Fibroblast of the aortic adventitia (primary cell): Measurements from ENCODE around the gene HDAC10. TPM values are rescaled to one million over a fixed set of nuclear protein-coding genes. Genes with fewer than 3 reads are reported as not detected.
"Not testable (repeated sequence)": the region's sequence is repeated elsewhere in the genome, so short reads cannot be mapped to it uniquely, and the experiment has no call there.

Experiments used
- DNase-seq: peaks from one replicate; pipeline ENCODE4 v3.0.0-alpha.2; 2010; ENCODE audit warnings: low read depth
- H3K4me3 ChIP-seq: 2 replicates; pipeline ENCODE4 v1.5.1; 2011; ENCODE audit warnings: low read depth, mild to moderate bottlenecking, control low read depth, low read length, moderate library complexity
- CTCF ChIP-seq: IDR thresholded peaks from 2 replicates; pipeline ENCODE4 v1.5.1; 2011; ENCODE audit warnings: mild to moderate bottlenecking, low read length, control low read depth, inconsistent platforms; ENCODE audit not compliant: insufficient read depth
- total RNA-seq: library from RNA; depleted of rRNA; stranded (reverse); fragments of >200 nt; gene quantifications from 2 replicates; pipeline ENCODE4 v1.2.3, GENCODE V29; 2012; ENCODE audit warnings: low replicate concordance

HDAC10 gene
- total RNA-seq, 1 donor, result 15.4 TPM

DNA sequence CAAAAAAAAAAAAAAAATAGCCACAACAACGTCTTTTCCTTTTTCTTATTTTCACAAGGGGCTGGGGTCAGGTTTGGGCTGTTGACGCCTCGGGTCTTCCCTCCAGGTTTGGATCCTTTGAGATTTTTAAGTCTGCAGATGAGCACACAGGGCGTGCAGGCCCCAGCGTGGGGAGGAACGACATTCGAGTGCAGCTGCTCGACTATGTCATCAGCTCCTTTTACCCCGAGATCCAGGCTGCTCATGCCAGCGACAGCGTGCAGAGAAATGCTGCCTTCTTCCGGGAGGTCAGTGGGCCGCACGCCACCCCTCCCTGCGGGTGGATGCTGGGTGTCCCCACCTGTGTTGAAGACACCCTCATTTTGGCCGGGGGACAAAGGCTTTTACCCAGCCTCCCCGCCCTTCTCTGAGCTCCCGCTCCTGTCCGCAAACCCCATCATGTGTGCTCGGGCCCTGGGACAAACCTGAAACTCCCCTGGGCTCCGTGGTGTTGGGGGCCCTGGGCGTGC is 42.6 kb downstream of the HDAC10 start:
- H3K4me3 ChIP-seq, result no peak overlapping the region
- TF ChIP-seq CTCF, result no peak
- no peak for DNase-seq

- TF ChIP-seq CTCF, result no peak
- no peak overlapping the region for H3K4me3 ChIP-seq
- no peak for DNase-seq
Observed at GRCh38 chr22:50207383-50208140, 43.5 kb downstream of the HDAC10 start.

DNA sequence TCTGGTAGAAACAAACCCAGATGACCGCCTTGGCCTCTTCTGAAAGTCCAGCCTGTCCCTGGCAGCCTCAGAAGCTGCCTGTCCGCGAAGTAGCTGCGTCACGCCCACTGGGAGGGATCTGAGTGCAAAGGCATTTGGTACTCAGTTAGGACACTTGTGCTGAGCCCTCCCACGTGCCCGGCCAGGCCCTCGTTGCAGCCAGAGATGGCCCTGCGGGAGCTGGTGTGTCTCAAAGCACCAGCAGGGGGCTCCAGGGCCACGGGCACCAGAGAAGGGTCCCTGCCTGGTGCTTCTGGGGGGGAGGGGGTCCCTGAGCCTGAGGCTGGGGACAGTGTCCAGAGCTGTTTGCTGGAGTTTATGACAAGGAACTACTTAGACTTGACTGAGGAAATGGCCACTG is 44.5 kb downstream of the HDAC10 start:
- TF ChIP-seq CTCF, result peak; percentile 51
- peak; percentile 55 for DNase-seq
- no peak overlapping the region for H3K4me3 ChIP-seq

DNA sequence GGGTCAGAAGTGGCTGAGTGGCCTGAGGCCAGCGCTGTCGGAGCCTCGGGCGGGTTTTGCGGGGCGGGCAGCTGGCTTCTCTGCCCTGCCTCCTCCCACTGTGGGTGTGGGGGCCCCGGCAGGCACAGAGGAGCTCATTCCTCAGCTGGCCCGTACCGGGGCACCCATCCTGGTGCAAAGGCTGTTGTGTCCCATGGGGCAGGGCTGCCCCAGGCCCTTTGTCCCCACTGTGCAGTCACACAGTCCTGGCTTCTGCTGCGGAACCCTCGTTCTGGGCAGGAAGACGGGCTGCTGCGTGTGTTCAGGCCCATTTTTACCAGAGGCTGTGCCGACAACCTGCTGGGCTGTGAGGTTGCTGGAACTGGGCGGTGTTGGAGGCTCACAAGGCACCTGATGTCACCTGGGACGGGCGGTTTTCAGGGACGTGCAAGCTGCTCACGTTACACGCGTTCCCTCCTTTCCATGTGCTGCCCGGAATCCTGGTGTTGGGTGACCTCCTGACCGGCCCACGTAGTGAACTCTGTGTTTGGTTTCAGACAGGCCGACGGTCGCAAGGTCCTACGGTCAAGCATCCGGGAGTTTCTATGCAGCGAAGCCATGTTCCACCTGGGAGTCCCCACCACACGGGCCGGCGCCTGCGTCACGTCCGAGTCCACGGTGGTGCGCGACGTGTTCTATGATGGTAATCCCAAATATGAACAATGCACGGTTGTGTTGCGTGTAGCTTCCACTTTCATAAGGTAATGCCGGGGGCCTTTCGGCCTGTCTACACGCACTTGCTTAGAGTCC is 45.1 kb downstream of the HDAC10 start:
- no peak for TF ChIP-seq CTCF
- H3K4me3 ChIP-seq, result no peak overlapping the region
- no peak for DNase-seq

- not testable (repeated sequence) for H3K4me3 ChIP-seq, DNase-seq
Observed at GRCh38 chr22:50204998-50205397, 46.1 kb downstream of the HDAC10 start.

DNA sequence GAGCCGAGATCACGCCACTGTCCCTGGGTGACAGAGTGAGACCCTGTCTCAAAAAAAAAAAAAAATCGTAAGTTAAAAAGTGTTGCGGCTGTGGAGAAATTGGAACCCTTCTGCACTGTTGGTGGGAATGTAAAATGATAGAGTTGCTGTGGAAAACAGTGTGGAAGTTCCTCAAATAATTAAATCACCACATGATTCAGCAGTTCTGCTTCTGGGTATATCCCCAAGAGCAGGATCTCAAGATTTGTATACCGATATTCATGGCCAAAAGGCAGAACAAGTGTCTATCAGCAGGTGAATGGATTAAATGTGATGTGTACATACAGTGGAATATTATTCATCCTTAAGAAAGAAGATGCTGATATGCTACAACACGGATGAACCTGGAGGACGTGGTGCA is 46.5 kb downstream of the HDAC10 start:
- H3K4me3 ChIP-seq, result no peak overlapping the region
- TF ChIP-seq CTCF, result no peak
- DNase-seq, result no peak

DNA sequence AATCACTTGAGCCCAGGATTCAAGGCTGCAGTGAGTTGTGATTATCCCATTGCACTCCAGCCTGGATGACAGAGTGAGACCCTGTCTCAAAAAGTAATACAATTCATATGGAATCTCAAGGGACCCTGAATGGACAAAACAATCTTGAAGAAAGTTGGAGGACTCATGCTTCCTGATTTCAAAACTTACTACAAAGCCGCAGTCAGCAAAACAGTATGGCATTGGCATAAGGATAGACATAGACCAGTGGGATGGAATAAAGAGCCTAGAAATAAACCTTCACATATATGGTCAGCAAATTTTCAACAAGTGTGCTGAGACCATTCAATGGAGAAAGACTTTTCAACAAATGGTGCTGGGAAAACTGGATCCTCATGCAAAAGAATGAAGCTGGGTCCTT is 47.8 kb downstream of the HDAC10 start:
- no peak for TF ChIP-seq CTCF
- DNase-seq, result no peak
- no peak overlapping the region for H3K4me3 ChIP-seq
